Measurements from ENCODE around the gene STX7.

STX7 gene

GRCh38 chr6:132414322-132414721 lies 98.6 kb downstream of the STX7 start:
- no peak for DNase-seq (ENCODE audit: low read depth in 2 of 2)

GRCh38 chr6:132413499-132413802 lies 99.5 kb downstream of the STX7 start:
- DNase-seq (ENCODE audit: low read depth in 2 of 2) = no peak

- no peak for DNase-seq (ENCODE audit: low read depth in 2 of 2)
These were observed 100.0 kb downstream of the STX7 start for GRCh38 chr6:132412656-132413498.

GRCh38 chr6:132411296-132411695 lies 101.6 kb downstream of the STX7 start:
- no peak for DNase-seq (ENCODE audit: low read depth in 2 of 2)

- DNase-seq (ENCODE audit: low read depth in 2 of 2) = no peak
These were observed 102.1 kb downstream of the STX7 start for GRCh38 chr6:132410830-132411229.

GRCh38 chr6:132405143-132405915 lies 107.6 kb downstream of the STX7 start:
- DNase-seq (ENCODE audit: low read depth in 2 of 2) = no peak

GRCh38 chr6:132404736-132405135 lies 108.2 kb downstream of the STX7 start:
- DNase-seq (ENCODE audit: low read depth in 2 of 2) = no peak

- no peak for DNase-seq (ENCODE audit: low read depth in 2 of 2)
These were observed 108.6 kb downstream of the STX7 start for GRCh38 chr6:132404330-132404729.

- DNase-seq (ENCODE audit: low read depth in 2 of 2) = no peak
These were observed 111.2 kb downstream of the STX7 start for GRCh38 chr6:132401618-132402285.

- no peak for DNase-seq (ENCODE audit: low read depth in 2 of 2)
These were observed 111.9 kb downstream of the STX7 start, which contains the start of gene MOXD1 for GRCh38 chr6:132400883-132401617. Gene MOXD1, minus strand, starts transcription at chr6:132401475. Its CDS starts 49 bp downstream, at chr6:132401426.

- DNase-seq (ENCODE audit: low read depth in 2 of 2) = no peak
These were observed 112.4 kb downstream of the STX7 start for GRCh38 chr6:132400555-132400882.

- no peak for DNase-seq (ENCODE audit: low read depth in 2 of 2)
These were observed 113.4 kb downstream of the STX7 start for GRCh38 chr6:132399376-132400074.

All from stimulated activated CD4-positive, alpha-beta T cell treated with anti-CD3 and anti-CD28 coated beads, Interleukin-1b, Interleukin-23, amount 100 ng/mL, for 1 hour (primary cell).